HG03103 (cell line): ENCODE measurements around the gene CDH23.

Experiments used
- ATAC-seq: cut with Tn5 transposase; IDR thresholded peaks from one replicate; pipeline ENCODE4 v1.9.1; 2021; ENCODE audit warnings: low read depth; ENCODE audit not compliant: unreplicated experiment

Gene CDH23

GRCh38 chr10:71419002-71419540 lies 22.4 kb downstream of the CDH23 start:
- ATAC-seq: no peak

- no peak for ATAC-seq
These were observed 23.0 kb downstream of the CDH23 start for GRCh38 chr10:71419750-71420149.

GRCh38 chr10:71421075-71421434 lies 24.3 kb downstream of the CDH23 start:
- ATAC-seq: no peak

- no peak for ATAC-seq
These were observed 26.5 kb downstream of the CDH23 start for GRCh38 chr10:71423250-71423649.

- no peak for ATAC-seq
These were observed 27.2 kb downstream of the CDH23 start for GRCh38 chr10:71423901-71424300.

- no peak for ATAC-seq
These were observed 27.9 kb downstream of the CDH23 start for GRCh38 chr10:71424496-71425194.

GRCh38 chr10:71426058-71426605 lies 29.4 kb downstream of the CDH23 start:
- no peak for ATAC-seq

GRCh38 chr10:71427246-71427645 lies 30.5 kb downstream of the CDH23 start:
- ATAC-seq: no peak

- ATAC-seq: no peak
These were observed 32.6 kb downstream of the CDH23 start for GRCh38 chr10:71429304-71429703.

GRCh38 chr10:71429929-71430328 lies 33.2 kb downstream of the CDH23 start:
- no peak for ATAC-seq

- ATAC-seq: no peak
These were observed 34.8 kb downstream of the CDH23 start for GRCh38 chr10:71431239-71432100.

- no peak for ATAC-seq
These were observed 35.6 kb downstream of the CDH23 start for GRCh38 chr10:71432101-71432905.

- no peak for ATAC-seq
These were observed 36.4 kb downstream of the CDH23 start for GRCh38 chr10:71432956-71433767.

GRCh38 chr10:71433768-71434744 lies 37.3 kb downstream of the CDH23 start:
- no peak for ATAC-seq

GRCh38 chr10:71434760-71435394 lies 38.2 kb downstream of the CDH23 start:
- ATAC-seq: no peak

- no peak for ATAC-seq
These were observed 39.0 kb downstream of the CDH23 start for GRCh38 chr10:71435571-71436267.

GRCh38 chr10:71436268-71437125 lies 39.8 kb downstream of the CDH23 start:
- ATAC-seq: no peak
